ENCODE measurements around the gene CBX6.

The CBX6 gene

DNA sequence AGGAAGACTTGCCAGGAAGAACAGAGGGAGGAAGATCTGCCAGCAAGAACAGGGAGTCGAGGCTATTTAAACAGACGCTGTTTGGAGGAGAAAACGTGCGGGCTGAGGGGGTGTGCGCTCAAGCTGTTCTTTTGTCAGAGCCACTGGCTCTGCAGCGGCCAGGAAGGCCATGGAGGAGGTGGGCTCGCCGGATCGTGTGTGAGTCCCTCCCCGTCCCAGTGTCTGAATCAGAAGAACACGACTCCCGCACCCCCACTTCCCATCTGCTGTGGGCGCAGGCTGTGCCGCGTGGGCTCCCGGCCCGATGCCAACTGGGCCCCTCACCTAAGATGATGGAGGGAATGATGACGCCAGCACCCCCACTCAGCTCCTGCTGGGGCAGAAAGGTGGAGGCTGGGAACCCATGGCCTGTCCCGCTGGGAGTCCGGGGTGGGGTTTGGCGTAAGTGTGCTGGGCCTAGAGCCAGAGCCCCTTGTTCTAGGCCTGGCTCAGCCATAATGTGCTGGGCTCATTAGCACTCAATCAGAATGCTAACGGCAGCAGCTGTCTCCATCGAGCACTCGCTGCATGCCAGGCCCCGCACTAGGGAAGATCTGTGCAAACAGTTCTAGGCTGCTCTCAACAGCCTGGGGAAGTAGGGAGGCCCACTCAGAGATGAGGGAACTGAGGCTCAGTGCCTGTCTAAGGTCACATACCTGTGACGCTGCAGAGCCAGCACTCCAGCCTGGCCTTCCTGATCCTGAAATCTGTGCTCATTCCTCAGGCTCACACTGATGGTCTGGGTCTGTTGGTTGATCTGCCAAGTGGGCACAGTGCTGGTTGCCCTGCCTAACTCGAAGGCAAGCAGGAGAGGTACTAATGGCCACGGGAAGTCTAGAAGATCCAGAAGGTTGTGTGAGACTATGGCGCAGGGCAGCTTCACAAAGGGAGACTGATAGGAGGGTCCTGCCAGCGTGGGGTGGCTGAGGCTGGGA, 39.7 kb downstream of the CBX6 start:
- no peak for TF ChIP-seq CTCF (IDR thresholded peaks at IDR 0.05; ENCODE audit: insufficient read depth, low read depth, low read length, missing control alignments)
- no peak overlapping the region for H3K4me3 ChIP-seq (ENCODE audit: low read length)
- no peak for DNase-seq (ENCODE audit: low read depth)

GRCh38 chr22:38831166-38831945, 40.7 kb downstream of the CBX6 start:
- peak; percentile 74 for DNase-seq (ENCODE audit: low read depth)
- H3K4me3 ChIP-seq (ENCODE audit: low read length): no peak overlapping the region
- no peak for TF ChIP-seq CTCF (IDR thresholded peaks at IDR 0.05; ENCODE audit: insufficient read depth, low read depth, low read length, missing control alignments)

GRCh38 chr22:38830845-38831108, 41.2 kb downstream of the CBX6 start:
- H3K4me3 ChIP-seq (ENCODE audit: low read length): no peak overlapping the region
- no peak for DNase-seq (ENCODE audit: low read depth)
- TF ChIP-seq CTCF (IDR thresholded peaks at IDR 0.05; ENCODE audit: insufficient read depth, low read depth, low read length, missing control alignments): no peak

DNA sequence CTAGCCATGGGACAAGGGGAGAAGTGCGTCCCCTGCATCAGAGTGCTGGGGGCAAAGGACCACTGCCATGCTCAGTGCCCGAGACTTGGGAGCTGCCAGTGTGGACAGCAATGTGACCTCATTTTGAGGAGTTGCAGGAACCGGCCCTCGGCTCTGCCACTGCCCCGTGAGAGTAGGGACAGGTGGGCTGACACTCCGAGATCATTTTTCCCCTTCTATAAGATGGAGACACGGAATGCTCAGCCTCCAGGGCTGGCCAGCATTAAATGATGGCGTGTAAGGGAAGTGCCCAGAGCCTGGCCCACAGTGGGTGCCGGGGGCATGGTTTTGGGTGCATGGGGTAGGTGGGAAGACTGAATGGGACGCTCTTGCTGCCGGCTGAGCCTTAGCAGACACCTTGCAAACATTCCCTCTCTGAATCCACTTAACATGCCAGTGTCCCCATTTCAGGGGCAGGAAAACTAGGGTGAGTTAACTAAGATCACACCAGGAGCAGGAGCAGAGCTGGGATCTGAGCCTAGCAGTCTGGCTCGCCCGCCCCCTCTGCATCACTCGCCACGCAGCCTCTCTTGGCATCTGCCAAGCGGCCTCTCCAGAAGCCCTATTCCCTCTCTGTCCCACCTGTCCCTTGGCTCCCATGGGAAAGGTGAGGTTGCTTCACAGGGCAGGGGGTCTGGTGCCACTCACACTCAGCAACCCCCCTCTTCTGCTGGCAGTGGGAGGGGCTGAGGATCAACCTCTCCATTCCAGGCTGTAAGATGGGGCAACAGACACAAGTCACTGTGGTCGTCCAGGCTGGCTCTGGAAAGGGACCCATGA, 41.8 kb downstream of the CBX6 start:
- DNase-seq (ENCODE audit: low read depth): no peak
- no peak overlapping the region for H3K4me3 ChIP-seq (ENCODE audit: low read length)
- no peak for TF ChIP-seq CTCF (IDR thresholded peaks at IDR 0.05; ENCODE audit: insufficient read depth, low read depth, low read length, missing control alignments)

GRCh38 chr22:38829485-38829884, 42.5 kb downstream of the CBX6 start:
- no peak overlapping the region for H3K4me3 ChIP-seq (ENCODE audit: low read length)
- no peak for DNase-seq (ENCODE audit: low read depth)
- no peak for TF ChIP-seq CTCF (IDR thresholded peaks at IDR 0.05; ENCODE audit: insufficient read depth, low read depth, low read length, missing control alignments)

DNA sequence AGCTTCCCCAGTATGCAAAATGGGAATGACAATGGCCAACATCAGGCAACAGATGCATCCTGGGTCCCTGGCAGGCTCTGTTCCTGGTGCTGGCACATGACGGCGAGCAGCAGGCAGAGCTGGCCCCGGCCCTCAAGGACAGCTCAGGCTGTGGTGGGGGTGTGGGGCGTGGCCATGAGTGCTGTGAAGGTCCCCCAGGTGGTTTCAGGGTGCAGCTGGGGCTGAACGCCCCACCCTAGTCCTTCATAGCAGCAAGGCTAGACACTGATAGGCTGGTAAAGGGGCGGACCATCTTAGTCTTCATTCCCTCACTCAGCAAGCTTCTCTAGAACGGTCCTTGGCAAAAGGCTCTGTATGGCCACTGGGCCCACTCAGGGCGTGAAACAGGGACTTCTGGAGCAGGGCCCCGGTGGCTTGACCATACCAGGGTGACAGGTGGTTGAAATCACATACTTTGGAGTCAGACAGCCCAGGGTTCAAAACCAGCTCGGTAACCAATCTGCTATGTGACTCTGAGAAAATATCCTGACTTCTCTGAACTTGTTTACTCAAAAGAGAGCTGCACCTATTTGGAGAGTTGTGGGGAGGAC, 43.3 kb downstream of the CBX6 start:
- H3K4me3 ChIP-seq (ENCODE audit: low read length): no peak overlapping the region
- DNase-seq (ENCODE audit: low read depth): no peak
- TF ChIP-seq CTCF (IDR thresholded peaks at IDR 0.05; ENCODE audit: insufficient read depth, low read depth, low read length, missing control alignments): no peak
